HEK293 (cell line): Measurements from ENCODE around the gene TRAPPC10.
A peak's percentile ranks its signal among the peaks of the same experiment; 100 is the strongest.

Experiments
- CTCF ChIA-PET: fragments of 350-600 bp; formaldehyde crosslinking; extraction: SDS; loops from one replicate; lab custom pipeline; 2021; ENCODE audit warnings: antibody characterized with exemption; lab: Yijun Ruan, JAX
- POLR2A ChIA-PET: fragments of 300-600 bp; formaldehyde crosslinking; extraction: SDS; loops from one replicate; lab custom pipeline; 2020; ENCODE audit warnings: antibody characterized with exemption, inconsistent platforms; lab: Yijun Ruan, JAX
- H3K27ac ChIP-seq: fragments of 200-500 bp; sonication (Bioruptor generic); 2 replicates; pipeline ENCODE4 v1.5.1; 2014; ENCODE audit warnings: low read depth, low read length, control low read depth, inconsistent platforms; ENCODE audit errors: extremely low read depth
- H3K36me3 ChIP-seq, 2 experiments: fragments of 200-500 bp in 1 of 2; sonication (Bioruptor generic) in 1 of 2; 1 replicate in 1 of 2; 2 replicates in 1 of 2; pipeline ENCODE4 v1.5.1; 2014 to 2017; ENCODE audit warnings: inconsistent platforms in 2 of 2, low read length in 2 of 2; ENCODE audit not compliant: control insufficient read depth in 2 of 2, insufficient read depth in 1 of 2
- H3K4me1 ChIP-seq: fragments of 200-500 bp; sonication (Bioruptor generic); 2 replicates; pipeline ENCODE4 v1.5.1; 2014; ENCODE audit warnings: mild to moderate bottlenecking, low read length, inconsistent platforms; ENCODE audit not compliant: control insufficient read depth, insufficient read depth
- H3K4me3 ChIP-seq: 2 replicates; pipeline ENCODE4 v1.5.1; 2011; ENCODE audit warnings: low read depth, mild to moderate bottlenecking, control low read depth, low read length, moderate library complexity
- H3K9me3 ChIP-seq: fragments of 200-500 bp; sonication (Bioruptor generic); 2 replicates; pipeline ENCODE4 v1.5.1; 2014; ENCODE audit warnings: low read depth, low read length, inconsistent platforms; ENCODE audit not compliant: control insufficient read depth, insufficient read depth
- BCL11B ChIP-seq: fragments of 450-650 bp; formaldehyde crosslinking; IDR thresholded peaks from 2 replicates; pipeline ENCODE4 v1.5.1; 2016; ENCODE audit warnings: low read depth, missing biosample characterization, missing genetic modification characterization
- EGR2 ChIP-seq: fragments of 450-650 bp; formaldehyde crosslinking; IDR thresholded peaks from 2 replicates; pipeline ENCODE4 v1.5.1; 2016; ENCODE audit warnings: low read depth, missing biosample characterization, missing genetic modification characterization
- GLI2 ChIP-seq: fragments of 450-650 bp; formaldehyde crosslinking; IDR thresholded peaks from 2 replicates; pipeline ENCODE4; 2017; ENCODE audit warnings: missing biosample characterization, missing genetic modification characterization, low read depth, borderline replicate concordance
- GLI4 ChIP-seq: fragments of 450-650 bp; formaldehyde crosslinking; IDR thresholded peaks from 2 replicates; pipeline ENCODE4 v1.5.1; 2016; ENCODE audit warnings: missing biosample characterization, missing genetic modification characterization
- MEIS1 ChIP-seq: sonication (generic); formaldehyde crosslinking; IDR thresholded peaks from 2 replicates; pipeline ENCODE4 v1.8.1; 2022; ENCODE audit warnings: missing genetic modification reagents, mild to moderate bottlenecking, borderline replicate concordance
- SALL2 ChIP-seq: fragments of 450-650 bp; formaldehyde crosslinking; IDR thresholded peaks from 2 replicates; pipeline ENCODE4 v1.5.0; 2017; ENCODE audit warnings: missing biosample characterization, mild to moderate bottlenecking, missing genetic modification characterization, borderline replicate concordance
- SCRT2 ChIP-seq: fragments of 450-650 bp; formaldehyde crosslinking; IDR thresholded peaks from 2 replicates; pipeline ENCODE4 v1.5.1; 2016; ENCODE audit warnings: missing biosample characterization, missing genetic modification characterization
- SP3 ChIP-seq: fragments of 450-650 bp; formaldehyde crosslinking; IDR thresholded peaks from 2 replicates; pipeline ENCODE4 v1.5.1; 2016; ENCODE audit warnings: missing biosample characterization, missing genetic modification characterization
- ZBTB44 ChIP-seq: fragments of 450-650 bp; IDR thresholded peaks from 2 replicates; pipeline ENCODE4 v1.5.1; 2018; ENCODE audit warnings: missing biosample characterization, mild to moderate bottlenecking, missing genetic modification characterization
- ZFP37 ChIP-seq: fragments of 450-650 bp; formaldehyde crosslinking; IDR thresholded peaks from 2 replicates; pipeline ENCODE4 v1.5.1; 2016; ENCODE audit warnings: missing biosample characterization, missing genetic modification characterization
- ZNF10 ChIP-seq: fragments of 450-650 bp; formaldehyde crosslinking; IDR thresholded peaks from 2 replicates; pipeline ENCODE4 v1.5.1; 2017; ENCODE audit warnings: missing biosample characterization, missing genetic modification characterization
- ZNF155 ChIP-seq: fragments of 450-650 bp; formaldehyde crosslinking; IDR thresholded peaks from 2 replicates; pipeline ENCODE4 v1.5.1; 2016; ENCODE audit warnings: missing biosample characterization, missing genetic modification characterization
- ZNF19 ChIP-seq: fragments of 450-650 bp; formaldehyde crosslinking; IDR thresholded peaks from 2 replicates; pipeline ENCODE4; 2016; ENCODE audit warnings: missing biosample characterization, missing genetic modification characterization, low read depth
- ZNF211 ChIP-seq: fragments of 450-650 bp; formaldehyde crosslinking; IDR thresholded peaks from 2 replicates; pipeline ENCODE4 v1.5.1; 2016; ENCODE audit warnings: low read depth, missing biosample characterization, missing genetic modification characterization
- ZNF223 ChIP-seq: fragments of 450-650 bp; formaldehyde crosslinking; IDR thresholded peaks from 2 replicates; pipeline ENCODE4 v1.5.1; 2016; ENCODE audit warnings: missing biosample characterization, missing genetic modification characterization
- ZNF24 ChIP-seq: fragments of 450-650 bp; formaldehyde crosslinking; IDR thresholded peaks from 2 replicates; pipeline ENCODE4 v1.5.1; 2016; ENCODE audit warnings: missing biosample characterization, missing genetic modification characterization
- ZNF266 ChIP-seq: fragments of 450-650 bp; formaldehyde crosslinking; IDR thresholded peaks from 2 replicates; pipeline ENCODE4 v1.5.1; 2016; ENCODE audit warnings: missing biosample characterization, missing genetic modification characterization, low read depth
- ZNF311 ChIP-seq: fragments of 450-650 bp; formaldehyde crosslinking; IDR thresholded peaks from 2 replicates; pipeline ENCODE4 v1.5.1; 2017; ENCODE audit warnings: missing biosample characterization, missing genetic modification characterization, borderline replicate concordance
- ZNF350 ChIP-seq: fragments of 450-650 bp; formaldehyde crosslinking; IDR thresholded peaks from 2 replicates; pipeline ENCODE4 v1.5.0; 2017; ENCODE audit warnings: missing biosample characterization, mild to moderate bottlenecking, missing genetic modification characterization
- ZNF48 ChIP-seq: fragments of 450-650 bp; formaldehyde crosslinking; IDR thresholded peaks from 2 replicates; pipeline ENCODE4 v1.5.1; 2016; ENCODE audit warnings: missing biosample characterization, missing genetic modification characterization
- ZNF654 ChIP-seq: fragments of 450-650 bp; formaldehyde crosslinking; IDR thresholded peaks from 2 replicates; pipeline ENCODE4 v1.5.1; 2016; ENCODE audit warnings: low read depth, missing biosample characterization, missing genetic modification characterization
- ZNF664 ChIP-seq: fragments of 450-650 bp; formaldehyde crosslinking; IDR thresholded peaks from 2 replicates; pipeline ENCODE4 v1.5.1; 2016; ENCODE audit warnings: missing biosample characterization, missing genetic modification characterization
- ZNF76 ChIP-seq: fragments of 450-650 bp; formaldehyde crosslinking; IDR thresholded peaks from 2 replicates; pipeline ENCODE4; 2016; ENCODE audit warnings: low read depth, missing biosample characterization, missing genetic modification characterization, borderline replicate concordance
- ZNF792 ChIP-seq: fragments of 450-650 bp; formaldehyde crosslinking; IDR thresholded peaks from 2 replicates; pipeline ENCODE4 v1.5.1; 2016; ENCODE audit warnings: missing biosample characterization, missing genetic modification characterization
- ZSCAN18 ChIP-seq: fragments of 450-650 bp; formaldehyde crosslinking; IDR thresholded peaks from 2 replicates; pipeline ENCODE4 v1.5.1; 2016; ENCODE audit warnings: missing biosample characterization, missing genetic modification characterization
- ZSCAN4 ChIP-seq: fragments of 450-650 bp; formaldehyde crosslinking; IDR thresholded peaks from 2 replicates; pipeline ENCODE4 v1.5.1; 2017; ENCODE audit warnings: missing biosample characterization, missing genetic modification characterization
- ZXDB ChIP-seq: fragments of 450-650 bp; formaldehyde crosslinking; IDR thresholded peaks from 2 replicates; pipeline ENCODE4 v1.5.1; 2016; ENCODE audit warnings: missing biosample characterization, missing genetic modification characterization

Gene TRAPPC10

GRCh38 chr21:44088401-44088780, 76.3 kb downstream of the TRAPPC10 start (continued):
- no peak for TF ChIP-seq SALL2 (tag by site-specific recombination)

- Histone ChIP-seq H3K36me3 (peaks cover 21 to 85% of the 10 kb centered on the region in 2 experiments), H3K4me1 (no peaks in the 10 kb centered on the region), H3K9me3 (no peaks in the 10 kb centered on the region), H3K4me3 (no peak overlapping the region), H3K27ac (no peak overlapping the region)
- ChIA-PET POLR2A (no interaction called here), CTCF (no interaction called here)
- TF ChIP-seq EGR2 (tag by site-specific recombination) (0 out of 2 replicates have a peak, but pooled peaks have one; percentile 17), GLI2 (tag by site-specific recombination) (no peak)
Observed at GRCh38 chr21:44089001-44089911, 77.1 kb downstream of the TRAPPC10 start.

GRCh38 chr21:44090325-44090724, 78.2 kb downstream of the TRAPPC10 start:
- H3K27ac ChIP-seq, result no peak overlapping the region
- ChIA-PET CTCF (interaction anchor here (0.5 kb wide), 1 partner anchor 76 kb away, joined by 3 read pairs; no protein-coding TSS in a partner anchor), POLR2A (no interaction called here)
- H3K36me3 ChIP-seq, result peaks cover 26 to 78% of the 10 kb centered on the region in 2 experiments
- no peaks in the 10 kb centered on the region for H3K9me3 ChIP-seq
- H3K4me3 ChIP-seq, result no peak overlapping the region
- no peaks in the 10 kb centered on the region for H3K4me1 ChIP-seq
- no peak for TF ChIP-seq ZNF24
- TF ChIP-seq MEIS1 (CRISPR knock-in tag), result no peak
- no peak for TF ChIP-seq ZNF211 (tag by site-specific recombination)
- no peak for TF ChIP-seq ZNF76 (tag by site-specific recombination)
- no peak for TF ChIP-seq ZXDB (tag by site-specific recombination)
- TF ChIP-seq ZNF10 (tag by site-specific recombination), result no peak
- TF ChIP-seq SCRT2, result no peak
- no peak for TF ChIP-seq GLI4 (tag by site-specific recombination)
- TF ChIP-seq ZNF350 (tag by site-specific recombination), result no peak
- TF ChIP-seq ZFP37, result no peak
- TF ChIP-seq ZNF792, result no peak
- TF ChIP-seq ZNF664 (tag by site-specific recombination), result no peak
- no peak for TF ChIP-seq BCL11B (tag by site-specific recombination)
- TF ChIP-seq, all 188 proteins: peak for 0

GRCh38 chr21:44092211-44092610, 80.1 kb downstream of the TRAPPC10 start:
- Histone ChIP-seq H3K36me3 (peaks cover 26 to 61% of the 10 kb centered on the region in 2 experiments), H3K4me1 (no peaks in the 10 kb centered on the region), H3K27ac (no peak overlapping the region), H3K4me3 (no peak overlapping the region), H3K9me3 (no peaks in the 10 kb centered on the region)
- CTCF ChIA-PET, result interaction anchor here (1.4 kb wide), 1 partner anchor 9 kb away, joined by 5 read pairs; no protein-coding TSS in a partner anchor
- TF ChIP-seq ZNF19 (tag by site-specific recombination) (no peak), ZBTB44 (tag by site-specific recombination) (no peak), ZSCAN18 (tag by site-specific recombination) (no peak), ZNF155 (tag by site-specific recombination) (no peak), SP3 (tag by site-specific recombination) (no peak), ZSCAN4 (tag by site-specific recombination) (no peak), ZNF223 (tag by site-specific recombination) (no peak), ZNF311 (tag by site-specific recombination) (no peak), ZNF266 (tag by site-specific recombination) (no peak), ZNF48 (no peak), ZNF654 (tag by site-specific recombination) (no peak)
- POLR2A ChIA-PET, result interaction anchor here (0.6 kb wide), 1 partner anchor 265 kb away, joined by 4 read pairs; no protein-coding TSS in a partner anchor
